ENCODE measurements around the gene CALML6.
"Not testable (repeated sequence)": the region's sequence is repeated elsewhere in the genome, so short reads cannot be mapped to it uniquely, and the experiment has no call there.

CALML6 gene, protein sequence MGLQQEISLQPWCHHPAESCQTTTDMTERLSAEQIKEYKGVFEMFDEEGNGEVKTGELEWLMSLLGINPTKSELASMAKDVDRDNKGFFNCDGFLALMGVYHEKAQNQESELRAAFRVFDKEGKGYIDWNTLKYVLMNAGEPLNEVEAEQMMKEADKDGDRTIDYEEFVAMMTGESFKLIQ

DNA sequence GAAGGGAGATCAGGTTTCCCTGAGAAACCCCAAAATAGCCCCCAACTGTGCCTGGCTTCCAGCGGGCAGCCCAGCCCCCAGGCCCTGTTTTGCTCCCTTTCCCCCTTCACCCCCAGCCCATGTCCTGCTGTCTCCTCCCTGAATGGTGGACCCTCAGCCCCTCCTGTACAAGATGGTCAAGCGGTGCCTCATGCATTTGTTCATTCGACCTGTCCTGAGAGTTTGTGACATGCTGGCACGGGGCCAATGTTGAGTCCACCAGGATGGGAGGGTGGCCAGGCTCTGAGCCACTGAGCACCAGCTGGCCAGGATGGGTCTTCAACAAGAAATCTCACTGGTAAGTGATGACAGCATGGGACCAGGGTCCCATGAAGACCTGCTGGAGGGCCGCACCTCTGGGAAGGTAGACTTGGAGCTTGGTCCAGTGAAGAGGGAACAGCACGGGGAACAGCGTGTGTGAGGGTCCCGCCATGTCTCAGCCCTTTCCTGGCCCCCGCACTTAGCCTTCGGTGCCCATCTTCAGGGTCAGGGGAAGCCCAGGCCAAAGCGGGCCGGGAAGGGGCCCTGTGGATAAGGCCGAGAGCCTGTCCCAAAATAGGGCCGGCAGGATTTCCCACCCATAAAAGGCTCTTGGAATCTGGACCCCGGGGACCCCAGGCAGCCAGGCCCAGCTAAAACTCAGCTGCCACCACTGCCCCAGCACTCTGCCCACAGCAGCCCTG lies at the start of gene CALML6:
TSS of gene CALML6 (plus strand) at position 290 of the 722 bp plus-strand sequence. CDS start at position 311, 21 bp downstream.
- DNase-seq (ENCODE audit: low spot score) = no peak

DNA sequence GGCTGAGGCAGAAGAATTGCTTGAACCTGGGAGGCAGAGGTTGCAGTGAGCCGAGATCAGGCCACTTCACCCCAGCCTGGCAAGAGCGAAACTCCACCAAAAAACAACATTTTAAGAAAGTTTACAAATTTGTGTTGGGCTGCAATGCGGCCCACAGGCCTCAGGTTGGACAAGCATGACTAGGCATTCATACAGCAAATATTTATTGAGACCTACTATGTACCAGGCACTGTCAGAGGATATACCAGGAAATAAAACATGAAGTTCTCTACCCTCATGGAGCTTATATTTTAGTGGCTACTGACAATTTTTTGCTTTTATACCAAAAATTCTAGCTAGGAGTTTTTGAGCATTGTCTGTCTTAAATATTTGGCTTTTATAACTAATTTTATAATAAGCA lies 47.9 kb upstream of the CALML6 start:
- no peak for DNase-seq (ENCODE audit: low spot score)

DNA sequence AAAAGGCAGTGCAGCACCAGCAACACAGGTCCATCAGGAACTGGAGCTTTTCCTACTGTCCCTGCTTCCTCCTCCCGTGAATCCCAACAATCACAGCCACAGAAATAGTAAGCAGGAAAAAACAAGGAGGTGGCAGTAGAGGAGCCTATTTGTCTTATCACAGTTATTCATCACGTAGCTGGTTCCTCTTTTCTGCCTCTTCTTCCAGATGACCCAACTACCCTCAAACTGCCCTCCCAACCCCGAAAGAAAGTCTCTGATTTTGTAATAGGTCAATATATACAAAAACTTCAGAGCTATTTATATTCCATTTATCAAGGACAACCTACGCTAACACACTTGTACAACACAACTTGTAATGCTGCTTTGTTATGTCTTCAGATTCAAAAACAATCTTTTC lies 45.6 kb upstream of the CALML6 start:
- no peak for DNase-seq (ENCODE audit: low spot score)

DNA sequence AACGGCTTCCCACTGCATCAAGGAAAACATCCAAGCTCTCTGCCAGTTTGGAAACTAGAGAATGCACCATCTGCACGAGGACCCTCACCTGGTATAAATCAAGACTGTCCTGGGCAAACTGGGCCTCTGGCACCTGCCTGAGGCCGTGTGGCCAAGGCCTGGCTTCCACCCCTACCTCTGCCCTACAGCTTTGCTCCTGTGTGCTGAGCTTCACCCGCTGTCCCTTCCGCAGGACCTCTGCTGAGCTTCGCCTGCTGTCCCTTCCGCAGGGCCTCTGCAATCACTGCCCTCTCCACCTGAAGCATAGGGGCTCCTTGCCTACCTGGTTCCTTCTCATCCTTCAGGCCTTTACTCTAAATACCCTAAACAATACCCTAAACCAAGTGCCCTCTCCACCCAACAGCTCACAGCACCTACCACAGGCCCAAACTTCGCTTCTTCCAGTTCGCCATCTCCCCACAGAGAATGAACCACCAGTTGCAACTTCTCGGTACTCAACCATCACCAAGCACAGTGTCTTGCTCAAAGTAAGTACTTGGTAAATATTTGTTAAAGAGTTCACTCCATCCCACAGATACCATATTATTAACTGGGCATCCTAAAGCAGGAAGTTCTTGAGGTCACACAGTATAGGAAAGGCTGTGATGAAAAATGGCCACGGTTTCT lies 42.6 kb upstream of the CALML6 start:
- DNase-seq (ENCODE audit: low spot score) = no peak

DNA sequence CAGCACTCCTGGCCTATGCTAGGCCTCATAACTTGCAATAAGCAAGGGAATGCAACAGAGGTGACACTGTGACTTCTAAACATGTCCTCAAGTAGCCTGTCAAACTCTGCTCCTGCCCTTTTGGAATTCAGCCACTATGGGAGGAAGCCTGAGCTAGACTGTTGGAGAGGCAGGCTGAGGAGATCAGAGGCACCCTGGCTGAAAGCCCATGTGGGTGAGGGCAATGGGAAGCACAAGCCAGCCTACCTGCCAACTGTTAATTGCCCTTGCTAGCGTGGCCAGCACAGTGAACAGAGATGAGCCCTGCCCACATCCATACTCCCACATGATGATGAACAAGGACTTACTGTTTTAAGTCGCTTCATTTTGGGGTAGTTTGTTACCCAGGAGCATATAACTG lies 41.9 kb upstream of the CALML6 start:
- no peak for DNase-seq (ENCODE audit: low spot score)

DNA sequence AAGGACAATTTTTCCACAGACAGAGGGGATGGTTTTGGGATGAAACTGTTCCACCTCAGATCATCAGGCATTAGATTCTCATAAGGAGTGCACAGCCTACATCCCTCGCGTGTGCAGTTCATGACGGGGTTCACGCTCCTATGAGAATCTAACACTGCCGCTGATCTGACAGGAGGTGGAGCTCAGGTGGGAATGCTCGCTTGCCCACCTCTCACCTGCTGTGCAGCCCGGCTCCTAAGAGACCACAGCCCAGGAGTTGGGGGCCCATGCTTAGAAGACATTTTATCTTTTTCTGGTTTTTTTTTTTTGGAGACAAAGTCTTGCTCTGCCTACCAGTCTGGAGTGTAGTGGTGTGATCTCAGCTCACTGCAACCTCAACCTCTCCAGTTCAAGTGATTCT lies 40.2 kb upstream of the CALML6 start:
- DNase-seq (ENCODE audit: low spot score) = no peak

DNA sequence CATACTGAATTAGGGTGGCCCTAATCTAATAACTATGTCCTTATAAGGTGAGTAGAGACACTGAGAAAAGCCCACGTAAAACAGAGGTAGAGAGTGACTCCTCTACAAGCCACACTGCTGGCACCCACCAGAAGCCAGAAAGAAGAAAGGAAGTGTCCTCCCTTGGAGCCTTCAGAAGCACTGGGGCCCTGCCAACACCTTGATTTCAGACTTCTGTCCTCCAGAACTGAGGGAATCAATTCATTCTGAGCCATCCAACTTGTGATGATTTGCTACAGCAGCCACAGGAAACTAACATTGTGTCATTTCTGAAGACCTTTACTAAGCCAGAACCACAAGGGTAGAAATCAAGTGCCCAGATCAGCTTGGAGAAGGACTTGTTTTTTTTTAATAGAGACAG lies 39.1 kb upstream of the CALML6 start:
- DNase-seq (ENCODE audit: low spot score) = no peak

DNA sequence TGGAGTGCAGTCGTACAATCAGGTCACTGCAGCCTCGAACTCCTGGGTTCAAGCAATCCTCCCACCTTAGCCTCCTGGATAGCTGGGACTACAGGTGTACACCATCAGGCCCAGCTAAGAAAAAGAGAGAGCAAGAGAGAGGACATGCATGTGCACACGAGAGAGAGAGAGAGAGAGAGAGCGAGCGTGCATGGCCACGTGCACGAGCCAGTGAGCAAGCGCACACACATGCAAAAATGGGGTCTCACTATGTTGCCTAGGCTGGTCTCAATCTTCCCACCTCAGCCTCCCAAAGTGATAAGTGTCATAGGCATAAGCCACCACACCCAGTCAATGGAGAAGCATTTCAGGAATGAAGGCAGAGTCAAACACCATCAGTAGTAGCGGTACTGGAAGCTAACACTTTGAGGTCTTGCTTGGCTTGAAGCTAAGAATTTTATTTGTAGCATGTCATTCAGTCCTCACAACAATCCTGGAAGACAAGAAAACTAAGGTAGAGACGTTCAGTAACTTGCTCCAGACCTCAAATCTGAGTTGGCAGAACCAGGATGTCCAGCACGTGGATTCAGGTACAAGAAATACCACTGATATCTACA lies 38.6 kb upstream of the CALML6 start:
- DNase-seq (ENCODE audit: low spot score) = no peak

DNA sequence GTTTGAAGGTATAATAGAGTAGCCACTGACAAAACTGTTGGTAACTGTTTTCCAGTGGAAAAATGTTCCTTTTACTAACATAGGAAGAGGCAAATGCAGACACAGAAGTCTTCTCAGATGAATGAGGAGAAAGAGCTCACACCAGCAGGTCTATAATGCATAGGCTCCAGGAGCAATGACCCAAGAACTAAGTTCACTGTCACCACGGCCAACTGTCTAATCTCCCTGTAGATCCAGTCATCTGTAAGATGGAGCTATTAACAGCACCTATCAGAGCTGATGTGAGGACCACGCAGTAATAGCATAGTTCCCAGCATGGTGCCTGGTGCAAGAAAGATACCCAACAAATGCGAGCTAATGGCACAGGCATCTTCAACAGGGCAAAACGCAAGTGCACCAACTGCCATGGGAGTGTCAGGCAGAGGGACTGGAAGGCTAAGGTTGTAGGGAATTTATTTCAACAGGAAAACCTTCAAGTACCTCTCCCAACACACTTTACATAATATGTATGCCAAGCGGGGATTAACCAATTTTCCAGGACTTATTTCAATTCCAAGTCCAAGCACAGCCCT lies 37.1 kb upstream of the CALML6 start:
- DNase-seq (ENCODE audit: low spot score) = no peak

DNA sequence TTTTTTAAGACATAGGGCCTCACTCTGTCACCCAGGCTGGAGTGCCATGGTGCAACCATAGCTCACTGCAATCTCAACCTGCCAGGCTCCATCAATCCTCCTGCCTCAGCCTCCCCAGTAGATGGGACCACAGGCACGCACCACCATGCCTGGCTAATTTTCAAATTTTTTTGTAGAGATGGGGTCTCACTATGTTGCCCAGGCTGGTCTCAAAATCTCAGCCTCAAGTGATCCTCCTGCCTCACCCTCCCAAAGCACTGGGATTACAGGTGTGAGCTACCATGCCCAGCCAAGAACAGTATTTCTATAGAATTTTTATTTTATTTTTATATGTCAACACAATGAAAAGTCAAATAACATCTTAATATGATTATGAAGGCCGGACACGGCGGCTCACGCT lies 35.1 kb upstream of the CALML6 start:
- DNase-seq (ENCODE audit: low spot score) = no peak

DNA sequence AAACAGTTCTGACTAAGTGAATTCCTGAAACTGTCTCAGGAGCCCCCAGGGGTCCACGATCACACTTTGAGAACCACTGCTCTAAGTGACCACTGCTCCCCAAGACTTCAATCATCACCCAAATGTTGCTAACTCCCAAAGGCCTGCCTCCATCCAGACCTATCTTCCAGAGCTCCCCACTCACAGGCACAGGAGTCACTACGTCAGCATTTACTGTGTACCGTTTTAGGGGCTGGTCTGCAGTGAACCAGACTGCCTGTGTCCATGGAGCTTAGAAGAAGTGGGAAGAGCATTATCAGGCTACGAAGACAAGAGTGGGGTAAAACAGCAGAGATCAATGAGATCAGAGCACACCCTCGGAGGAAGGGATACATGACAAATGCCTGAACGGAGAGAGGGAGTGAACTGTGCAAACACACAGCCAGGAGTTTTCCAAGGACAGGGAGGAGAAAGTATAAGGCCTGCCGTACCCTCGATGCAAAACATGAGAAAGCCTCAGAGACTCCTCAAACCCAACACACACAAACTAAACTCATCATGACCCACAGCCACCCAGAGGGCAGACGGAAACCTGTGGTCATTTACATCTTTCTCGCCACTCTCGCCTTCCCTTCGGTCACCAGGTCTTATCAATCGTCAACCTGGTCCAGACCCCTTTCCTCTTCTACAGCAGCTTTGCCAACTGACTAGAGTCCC lies 34.3 kb upstream of the CALML6 start:
- no peak for DNase-seq (ENCODE audit: low spot score)

DNA sequence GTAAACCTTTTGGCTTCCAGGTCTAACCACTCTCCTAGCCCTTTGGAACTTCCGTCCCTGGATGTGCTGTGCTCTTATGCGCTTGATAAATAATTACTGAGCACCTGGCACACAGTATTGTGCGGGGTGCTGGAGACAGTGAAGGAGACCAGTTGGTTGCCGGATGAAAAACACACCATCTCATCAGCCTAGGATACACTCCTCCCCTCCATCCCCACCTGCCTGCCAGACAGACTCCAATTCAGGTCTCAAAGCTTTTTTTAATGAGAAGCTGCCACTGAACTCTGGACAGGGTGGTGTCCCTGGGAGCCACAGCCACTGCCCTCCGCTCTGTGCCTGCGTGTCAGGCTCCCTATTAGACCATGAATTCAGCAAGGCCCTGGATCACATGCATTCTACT lies 33.3 kb upstream of the CALML6 start:
- DNase-seq (ENCODE audit: low spot score) = no peak

DNA sequence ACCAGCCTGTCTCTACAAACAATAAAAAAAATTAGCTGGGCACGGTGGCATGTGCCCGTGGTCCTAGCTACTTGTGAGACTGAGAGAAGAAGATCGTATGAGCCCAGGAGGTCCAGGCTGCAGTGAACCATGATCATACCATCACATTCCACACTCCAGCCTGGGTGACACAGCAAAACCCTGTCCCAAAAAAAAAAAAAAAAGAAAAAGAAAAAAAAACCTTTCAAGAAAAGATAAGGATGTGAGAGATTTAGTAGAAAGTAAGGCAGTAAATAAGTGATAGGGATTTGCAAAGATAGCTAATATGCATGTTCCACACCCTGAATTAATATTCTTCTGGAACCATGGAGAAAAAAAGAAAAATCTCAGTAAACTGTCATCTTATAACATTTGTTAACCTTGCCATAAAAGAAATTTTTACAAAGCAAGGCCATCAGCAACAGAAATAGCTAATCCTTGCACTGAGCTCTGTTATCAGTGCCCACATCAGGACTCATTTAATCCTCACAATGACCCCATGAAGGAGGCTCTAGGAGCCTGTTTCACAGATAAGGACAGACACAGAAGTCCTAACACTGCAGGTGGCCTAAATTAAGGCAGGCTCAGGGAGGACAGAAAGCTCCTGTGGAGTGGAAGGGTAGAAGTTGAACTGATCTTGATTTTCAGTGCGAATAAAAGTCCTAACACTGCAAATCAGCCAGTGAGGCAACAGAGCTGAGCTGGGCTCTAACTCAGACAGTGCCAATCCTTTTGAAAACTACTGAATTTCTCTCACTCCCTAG lies 31.8 kb upstream of the CALML6 start:
- DNase-seq (ENCODE audit: low spot score) = no peak

DNA sequence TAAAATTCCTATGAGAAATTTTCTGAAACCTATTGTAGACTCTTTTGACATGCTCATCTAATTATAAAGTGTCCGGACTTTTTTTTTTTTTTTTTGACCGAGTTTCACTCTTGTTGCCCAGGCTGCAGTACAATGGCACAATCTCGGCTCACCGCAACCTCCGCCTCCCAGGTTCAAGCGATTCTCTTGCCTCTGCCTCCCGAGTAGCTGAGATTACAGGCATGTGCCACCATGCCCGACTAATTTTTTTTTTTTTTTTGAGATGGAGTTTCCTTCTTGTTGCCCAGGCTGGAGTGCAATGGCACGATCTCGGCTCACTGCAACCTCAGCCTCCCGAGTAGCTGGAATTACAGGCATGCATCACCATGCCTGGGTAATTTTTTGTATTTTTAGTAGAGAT lies 31.2 kb upstream of the CALML6 start:
- DNase-seq (ENCODE audit: low spot score) = not testable (repeated sequence)

DNA sequence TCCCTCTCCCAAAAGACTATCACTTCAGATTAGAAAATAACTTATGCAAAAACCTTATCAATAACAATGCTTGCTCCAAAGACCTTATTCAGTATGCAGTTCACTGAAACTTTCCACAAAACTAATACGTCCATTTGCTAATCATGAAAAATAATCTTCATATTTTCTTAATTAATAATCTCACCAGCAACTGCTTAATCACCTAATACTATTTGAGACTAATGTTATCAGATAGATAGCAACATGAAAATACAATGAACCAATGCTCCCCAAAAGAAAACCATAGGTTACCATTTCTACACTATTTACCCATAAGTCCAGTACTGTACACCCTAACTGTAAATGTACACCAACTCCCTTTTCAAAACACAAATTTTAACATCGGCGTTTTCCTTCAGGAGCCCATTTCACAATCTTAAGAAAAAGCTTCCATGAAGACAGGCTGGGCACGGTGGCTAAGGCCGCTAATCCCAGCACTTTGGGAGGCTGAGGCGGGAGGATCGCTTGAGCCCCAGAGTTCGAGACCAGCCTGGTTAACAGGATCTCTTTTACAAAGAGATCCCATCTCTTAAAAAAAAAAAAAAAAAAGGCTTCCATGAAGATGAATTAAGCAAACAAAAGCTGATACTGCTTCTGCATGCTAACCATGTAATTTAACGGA lies 25.8 kb upstream of the CALML6 start:
- DNase-seq (ENCODE audit: low spot score) = no peak

DNA sequence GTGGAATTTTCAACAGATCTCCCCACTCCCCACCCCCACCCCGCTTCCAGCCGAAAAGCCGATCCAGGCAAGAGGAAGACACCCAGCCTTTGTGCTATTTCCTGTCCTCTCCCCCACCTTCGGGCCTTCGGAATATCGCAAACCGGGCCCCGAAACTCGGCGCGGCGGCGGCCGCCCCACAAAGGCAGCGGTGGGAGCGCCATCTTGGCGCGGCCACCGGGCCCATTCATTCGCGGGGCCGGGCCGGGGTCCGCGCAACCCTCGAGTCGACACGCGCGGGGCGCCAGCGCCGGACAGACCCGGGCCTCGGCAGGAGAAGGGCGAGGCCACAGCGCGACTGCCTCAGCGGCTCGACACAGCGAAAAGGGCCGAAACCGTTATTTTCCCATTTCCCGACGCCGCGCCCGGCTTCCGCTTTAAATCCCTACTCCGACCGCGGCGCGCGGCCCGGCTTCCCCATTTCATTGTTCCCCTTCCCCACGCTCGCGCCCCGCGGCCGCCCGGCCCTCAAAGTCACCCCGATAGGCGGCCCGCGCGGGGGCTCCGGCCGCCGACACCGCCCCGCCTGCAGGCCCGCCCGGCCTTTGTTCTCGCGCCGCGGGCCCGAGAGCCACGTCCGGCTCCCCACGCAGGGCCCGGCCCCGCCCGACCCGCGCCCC lies 25.1 kb upstream of the CALML6 start:
- DNase-seq (ENCODE audit: low spot score) = no peak

DNA sequence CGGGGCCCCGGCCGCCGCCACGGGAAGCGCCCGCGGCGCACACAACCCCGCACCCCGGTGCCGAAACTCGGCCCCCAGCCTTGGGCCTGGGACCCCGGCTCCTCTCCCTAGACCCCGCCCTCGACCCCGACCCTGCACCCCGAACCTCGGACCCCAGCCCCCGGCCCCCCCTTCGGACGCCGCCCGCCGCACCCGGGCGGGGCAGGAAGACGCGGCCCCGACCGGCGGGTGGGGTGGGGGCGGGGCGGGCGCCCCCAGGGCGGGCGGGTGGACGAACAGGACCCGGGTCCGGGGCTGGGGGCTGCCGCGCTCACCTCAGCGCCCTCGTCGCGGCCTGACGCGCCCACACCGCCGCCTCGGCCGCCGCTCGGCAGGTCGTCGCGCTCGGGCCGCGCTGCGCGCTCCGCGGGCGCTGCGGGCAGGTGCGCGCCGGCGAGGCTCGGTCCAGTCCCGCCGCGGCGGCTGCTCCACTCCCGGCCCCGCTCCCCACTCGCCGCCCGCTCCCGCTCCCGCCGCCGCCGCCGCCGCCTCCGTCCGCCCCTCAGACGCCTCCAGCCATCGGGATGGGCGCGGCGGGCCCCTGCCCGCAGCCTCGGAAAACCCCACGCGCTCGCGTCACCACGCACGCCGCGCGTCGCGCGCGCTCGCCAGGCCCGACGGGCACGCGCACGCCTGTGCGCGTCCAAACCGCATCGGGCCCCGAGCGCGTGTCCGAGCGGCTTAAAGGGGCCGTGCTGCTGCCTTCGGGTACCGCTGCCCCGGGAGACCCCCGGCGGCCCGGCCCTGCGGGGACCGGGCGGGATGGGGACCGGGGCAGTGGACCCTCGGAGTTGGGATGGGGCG lies 24.3 kb upstream of the CALML6 start, which contains the start of gene GNB1:
TSS of gene GNB1 (minus strand) at position 582 of the 843 bp plus-strand sequence. CDS start 65,634 bp downstream, outside the sequence.
- peak; percentile 93 for DNase-seq (ENCODE audit: low spot score)

DNA sequence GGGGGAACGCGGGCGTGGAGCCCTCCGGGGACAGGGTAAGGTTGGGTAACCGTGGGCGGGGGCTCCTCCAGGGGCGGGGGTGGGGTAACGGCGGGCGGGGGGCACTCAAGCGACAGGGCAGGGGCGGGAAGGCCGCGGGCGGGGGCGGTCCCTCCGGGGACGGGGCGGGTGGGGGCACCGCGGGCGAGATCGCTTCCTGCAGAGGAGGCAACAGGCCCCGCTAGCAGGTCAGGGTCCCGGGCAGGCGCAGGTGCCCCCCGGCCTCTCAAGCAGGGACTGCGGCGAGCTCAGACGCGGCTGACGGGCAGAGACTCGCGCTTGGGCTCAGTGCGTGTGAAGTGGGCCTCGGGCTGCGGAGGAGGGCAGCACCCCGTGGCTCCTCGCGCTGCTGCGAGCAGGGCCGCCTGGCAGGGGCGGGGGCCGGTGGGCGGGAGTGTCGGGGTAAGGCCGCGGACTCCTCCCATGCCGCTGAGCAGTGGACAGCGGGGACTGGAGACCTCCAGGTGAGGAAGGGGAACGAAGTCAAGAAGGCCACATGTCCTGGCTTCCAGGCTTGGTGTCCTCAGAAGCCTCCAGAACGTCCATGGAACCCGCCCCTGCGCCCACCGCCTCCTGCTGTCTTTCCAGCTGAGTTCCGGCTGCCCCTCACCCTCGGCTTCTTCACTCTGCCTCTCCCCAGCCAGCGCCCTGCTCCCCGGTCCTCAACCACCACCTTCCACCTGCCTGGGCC lies 23.5 kb upstream of the CALML6 start:
- DNase-seq (ENCODE audit: low spot score) = peak; percentile 88
